Activated CD4-positive, CD25-positive, alpha-beta regulatory T cell treated with anti-CD3 and anti-CD28 coated beads, Interleukin-2, amount 50 U/mL, for 24 hours (primary cell): Measurements from ENCODE around the gene FBLIM1.
"Not testable (repeated sequence)": the region's sequence is repeated elsewhere in the genome, so short reads cannot be mapped to it uniquely, and the experiment has no call there.

ENCODE experiments used
- ATAC-seq, 2 donors: fragments of 150-1000 bp; cut with Tn5 transposase; one replicate each; pipeline ENCODE4 v1.10.0; 2021; ENCODE audit warnings: mild to moderate bottlenecking in 1 of 2, moderate library complexity in 1 of 2

The FBLIM1 gene

GRCh38 chr1:15820478-15820877 lies 61.9 kb downstream of the FBLIM1 start:
- ATAC-seq: no peak

DNA sequence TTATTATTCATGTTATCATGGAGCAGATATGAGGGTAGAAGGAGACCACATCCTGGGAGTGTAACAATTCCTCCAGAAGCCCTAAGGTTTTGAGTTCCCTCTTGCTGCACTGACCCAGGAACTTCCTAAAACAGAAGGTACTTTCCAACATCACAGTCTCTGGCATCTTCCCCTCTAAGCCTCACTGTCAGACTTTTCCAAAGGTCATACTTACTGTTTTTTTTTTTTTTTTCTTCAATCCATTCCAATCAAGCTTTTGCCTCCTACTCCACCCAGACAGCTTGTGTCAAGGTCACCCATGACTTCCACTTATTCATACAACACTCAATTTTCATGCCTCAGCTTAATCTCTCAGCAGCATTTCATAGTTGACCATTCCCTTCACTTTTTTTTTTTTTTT lies 67.2 kb downstream of the FBLIM1 start:
- ATAC-seq: no peak

GRCh38 chr1:15826810-15827507 lies 68.4 kb downstream of the FBLIM1 start:
- ATAC-seq: no peak

DNA sequence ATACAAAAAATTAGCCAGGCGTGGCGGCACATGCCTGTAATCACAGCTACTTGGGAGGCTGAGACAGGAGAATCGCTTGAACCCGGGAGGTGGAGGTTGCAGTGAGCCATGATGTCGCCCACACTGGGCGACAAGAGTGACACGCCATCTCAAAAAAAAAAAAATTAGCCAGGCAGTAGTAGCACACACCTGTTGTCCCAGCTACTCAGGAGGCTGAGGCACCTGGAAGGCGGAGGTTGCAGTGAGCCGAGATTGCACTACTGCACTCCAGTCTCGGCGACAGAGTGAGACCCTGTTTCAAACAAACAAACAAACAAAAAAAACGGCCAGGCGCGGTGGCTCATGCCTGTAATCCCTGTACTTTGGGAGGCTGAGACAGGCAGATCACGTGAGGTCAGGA lies 69.0 kb downstream of the FBLIM1 start:
- ATAC-seq: not testable (repeated sequence)

DNA sequence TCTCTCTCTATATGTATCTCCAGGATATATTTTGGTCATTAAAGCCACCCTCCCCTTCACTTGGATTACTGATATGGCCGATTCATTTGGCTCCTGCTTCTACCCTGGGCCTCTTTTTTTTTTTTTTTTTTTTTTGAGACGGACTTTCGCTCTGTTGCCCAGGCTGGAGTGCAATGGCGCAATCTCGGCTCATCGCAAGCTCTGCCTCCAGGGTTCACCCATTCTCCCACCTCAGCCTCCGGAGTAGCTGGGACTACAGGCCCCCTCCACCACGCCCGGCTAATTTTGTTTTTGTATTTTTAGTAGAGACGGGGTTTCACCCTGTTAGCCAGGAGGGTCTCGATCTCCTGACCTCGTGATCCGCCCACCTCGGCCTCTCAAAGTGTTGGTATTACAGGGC lies 70.3 kb downstream of the FBLIM1 start:
- ATAC-seq: not testable (repeated sequence)

- ATAC-seq: no peak
These were observed 71.7 kb downstream of the FBLIM1 start for GRCh38 chr1:15830258-15830657.

DNA sequence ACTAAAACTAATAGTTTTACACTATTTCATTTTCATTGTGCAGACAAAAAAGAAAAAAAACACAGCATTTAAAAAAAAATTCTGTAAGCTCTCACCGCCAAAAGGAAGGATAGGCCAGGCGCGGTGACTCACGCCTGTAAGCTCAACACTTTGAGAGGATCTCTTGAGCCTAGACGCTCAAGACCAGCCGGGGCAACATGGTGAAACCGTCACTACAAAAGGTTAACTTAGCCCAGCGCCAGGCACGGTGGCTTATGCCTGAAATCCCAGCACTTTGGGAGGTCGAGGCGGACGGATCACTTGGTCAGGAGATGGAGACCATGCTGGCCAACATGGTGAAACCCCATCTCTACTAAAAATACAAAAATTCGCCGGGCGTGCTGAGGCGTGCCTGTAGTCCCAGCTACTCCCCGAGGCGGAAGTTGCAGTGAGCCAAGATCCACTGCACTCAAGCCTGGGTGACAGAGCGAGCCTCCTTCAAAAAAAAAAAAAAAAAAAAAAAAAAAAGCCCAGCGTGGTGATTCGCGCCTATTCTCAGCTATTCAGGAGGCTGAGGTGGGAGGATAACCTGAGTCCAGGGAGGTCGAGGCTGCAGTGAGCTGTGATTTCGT lies 74.6 kb downstream of the FBLIM1 start:
- no peak for ATAC-seq

GRCh38 chr1:15833842-15834405 lies 75.3 kb downstream of the FBLIM1 start:
- no peak for ATAC-seq

DNA sequence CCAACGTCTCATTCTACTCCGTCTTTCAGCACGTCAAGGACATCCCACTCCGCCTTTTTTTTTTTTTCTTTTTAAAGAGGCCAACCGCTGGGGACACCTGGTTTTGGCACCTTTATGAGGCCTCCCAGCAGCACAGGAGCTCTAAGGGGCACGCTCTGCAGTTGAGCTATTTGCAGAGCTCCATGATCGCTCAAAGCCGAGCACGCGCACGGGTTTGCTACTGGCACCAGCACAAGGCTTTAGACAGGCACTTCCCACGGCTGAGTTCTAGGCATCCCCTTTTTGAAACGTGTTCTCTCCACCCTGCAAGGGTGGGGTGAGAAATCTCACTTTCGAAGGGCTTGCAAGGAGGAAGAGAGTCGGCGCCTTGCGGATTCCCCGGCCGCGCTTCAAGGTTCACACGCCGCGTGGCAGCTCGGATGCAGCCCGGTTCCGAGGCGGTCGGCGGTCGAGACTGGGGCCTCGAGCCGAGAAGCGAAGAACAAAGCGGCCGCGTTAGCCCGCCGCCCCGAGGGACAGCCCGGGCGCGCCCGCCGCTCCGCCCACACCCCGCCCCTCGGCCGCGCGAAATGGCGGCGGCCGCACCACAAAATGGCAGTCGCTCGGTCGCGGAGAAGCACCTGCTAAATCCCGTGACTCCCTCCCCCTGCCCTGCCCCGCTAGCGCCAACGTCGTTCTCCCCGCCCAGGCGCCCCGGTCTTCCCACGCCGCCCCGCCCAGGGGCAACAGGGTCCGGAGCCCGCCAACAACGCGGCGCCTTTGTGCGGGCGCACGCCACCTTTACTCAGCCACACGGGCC lies 76.0 kb downstream of the FBLIM1 start:
- peak; percentile 59 for ATAC-seq

DNA sequence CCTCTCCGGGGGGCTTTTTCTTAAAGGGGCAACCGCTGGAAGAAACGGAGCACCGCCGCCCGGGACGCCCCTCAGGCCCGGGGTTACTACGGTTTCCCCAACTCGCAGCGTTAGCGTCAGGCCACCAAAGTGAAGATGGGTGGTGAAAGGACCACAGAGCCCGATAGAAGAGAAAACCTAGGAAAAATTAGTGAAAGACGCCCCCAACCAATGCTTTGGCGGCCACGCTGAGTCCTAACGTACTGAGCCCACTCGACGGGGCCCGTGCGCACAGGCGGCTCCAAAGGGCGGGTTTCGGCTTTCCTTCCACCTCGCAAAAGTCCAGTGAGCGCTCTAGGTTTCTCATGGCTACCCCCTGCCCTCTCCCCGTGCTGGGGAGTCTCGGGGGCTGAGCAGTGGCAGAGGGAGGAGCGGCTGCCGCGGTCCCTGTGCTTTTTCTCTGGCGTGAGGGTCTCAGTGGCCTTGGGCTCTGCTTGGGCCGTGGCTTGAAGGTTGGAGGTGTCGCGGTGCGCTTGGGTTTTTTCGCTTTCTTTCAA lies 76.7 kb downstream of the FBLIM1 start:
- ATAC-seq: peak; percentile 1 to 8

DNA sequence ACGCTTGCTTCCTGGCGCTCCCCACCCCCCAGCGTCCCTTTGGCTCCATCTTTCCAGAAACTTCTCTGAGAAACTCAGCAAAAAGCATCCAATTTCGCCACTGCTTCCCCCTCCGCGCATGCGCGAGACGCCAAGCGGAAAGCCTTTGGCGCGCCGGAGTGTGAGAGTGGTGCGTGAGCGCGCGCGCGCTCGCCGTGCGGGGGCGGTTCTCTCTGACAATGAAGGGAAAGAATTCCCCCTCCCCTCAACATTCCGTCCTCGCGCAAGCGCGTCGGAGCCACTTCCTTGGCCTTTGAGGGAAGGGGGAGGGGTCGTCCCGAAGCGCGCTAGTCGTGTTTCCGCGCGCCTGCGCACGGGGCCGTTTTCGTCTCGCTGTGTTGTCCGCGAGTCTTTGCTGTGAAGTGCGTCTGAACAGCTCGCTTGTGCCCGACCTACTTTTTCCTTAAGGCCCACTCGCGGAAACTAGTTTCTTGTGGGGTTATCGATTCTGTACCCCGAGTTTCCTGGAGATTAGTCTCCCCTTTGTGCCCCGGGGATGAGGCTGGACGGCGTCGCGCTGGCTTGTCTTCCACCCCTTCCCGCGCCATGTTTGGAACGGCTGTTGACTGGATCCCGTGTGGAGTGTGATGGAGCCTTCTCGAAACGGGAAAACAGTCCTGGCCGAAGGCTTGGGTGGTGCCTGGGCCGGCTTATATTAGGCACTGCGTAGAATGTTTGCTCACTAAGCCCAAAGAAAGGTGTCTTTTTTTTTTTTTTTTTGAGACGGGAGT lies 77.3 kb downstream of the FBLIM1 start:
- peak; percentile 30 to 36 for ATAC-seq
